Trophoblast cell (in vitro differentiated cells and primary cell): ENCODE measurements around the gene LYL1.

Experiments
- DNase-seq, 2 donors: peaks; one replicate each; pipeline ENCODE4 v3.0.0-alpha.2; 2016
- H2AFZ ChIP-seq: 2 replicates; pipeline ENCODE4 v1.6.1; 2013; ENCODE audit warnings: low read length, moderate library complexity, mild to moderate bottlenecking; ENCODE audit not compliant: insufficient read depth, poor library complexity
- H2AK5ac ChIP-seq: 2 replicates; pipeline ENCODE4 v1.6.1; 2013; ENCODE audit warnings: mild to moderate bottlenecking, low read length
- H2BK120ac ChIP-seq: 2 replicates; pipeline ENCODE4 v1.6.1; 2013; ENCODE audit warnings: low read length, mild to moderate bottlenecking, moderate library complexity; ENCODE audit not compliant: insufficient read depth, poor library complexity
- H2BK12ac ChIP-seq: 2 replicates; pipeline ENCODE4 v1.6.1; 2013; ENCODE audit warnings: mild to moderate bottlenecking, low read length, moderate library complexity
- H2BK5ac ChIP-seq: 2 replicates; pipeline ENCODE4 v1.6.1; 2013; ENCODE audit warnings: low read length, low read depth, moderate library complexity, mild to moderate bottlenecking; ENCODE audit not compliant: poor library complexity
- H3K14ac ChIP-seq: 2 replicates; pipeline ENCODE4 v1.6.1; 2013; ENCODE audit warnings: mild to moderate bottlenecking, low read length
- H3K18ac ChIP-seq: 2 replicates; pipeline ENCODE4 v1.6.1; 2013; ENCODE audit warnings: mild to moderate bottlenecking, low read length
- H3K23ac ChIP-seq: 2 replicates; pipeline ENCODE4 v1.6.1; 2013; ENCODE audit warnings: low read length
- H3K27ac ChIP-seq: 2 replicates; pipeline ENCODE4 v1.5.1; 2013; ENCODE audit warnings: low read depth, mild to moderate bottlenecking, inconsistent platforms, low read length, moderate library complexity
- H3K27me3 ChIP-seq: 2 replicates; pipeline ENCODE4 v1.6.1; 2013; ENCODE audit warnings: inconsistent platforms, mild to moderate bottlenecking, low read length, moderate library complexity; ENCODE audit not compliant: insufficient read depth
- H3K36me3 ChIP-seq, 2 experiments: 1 replicate in 1 of 2; 2 replicates in 1 of 2; pipeline ENCODE4 v1.6.1; 2013; ENCODE audit warnings: low read length in 2 of 2, mild to moderate bottlenecking in 2 of 2, moderate library complexity in 1 of 2; ENCODE audit not compliant: insufficient read depth in 2 of 2, control insufficient read depth in 1 of 2
- H3K4ac ChIP-seq: 2 replicates; pipeline ENCODE4 v1.6.1; 2013; ENCODE audit warnings: low read depth, mild to moderate bottlenecking, low read length, moderate library complexity
- H3K4me1 ChIP-seq, 2 experiments: 1 replicate in 1 of 2; 2 replicates in 1 of 2; pipeline ENCODE4 v1.6.1; 2013; ENCODE audit warnings: low read length in 2 of 2, mild to moderate bottlenecking in 2 of 2, moderate library complexity in 1 of 2; ENCODE audit not compliant: insufficient read depth in 2 of 2, control insufficient read depth in 1 of 2
- H3K4me2 ChIP-seq: 2 replicates; pipeline ENCODE4 v1.6.1; 2013; ENCODE audit warnings: inconsistent platforms, mild to moderate bottlenecking, low read length, moderate library complexity
- H3K4me3 ChIP-seq: 2 replicates; pipeline ENCODE4 v1.5.1; 2013; ENCODE audit warnings: mild to moderate bottlenecking, low read depth, low read length, inconsistent platforms
- H3K79me1 ChIP-seq: one replicate; pipeline ENCODE4 v1.6.1; 2013; ENCODE audit warnings: low read length
- H3K79me2 ChIP-seq: 2 replicates; pipeline ENCODE4 v1.6.1; 2013; ENCODE audit warnings: low read length, mild to moderate bottlenecking; ENCODE audit not compliant: control insufficient read depth, insufficient read depth, poor library complexity
- H3K9ac ChIP-seq: 2 replicates; pipeline ENCODE4 v1.6.1; 2013; ENCODE audit warnings: mild to moderate bottlenecking, low read length
- H3K9me3 ChIP-seq: 2 replicates; pipeline ENCODE4 v1.6.1; 2013; ENCODE audit warnings: low read depth, mild to moderate bottlenecking, control low read depth, inconsistent platforms, low read length; ENCODE audit not compliant: insufficient read depth
- H4K12ac ChIP-seq: 2 replicates; pipeline ENCODE4 v1.6.1; 2013; ENCODE audit warnings: low read depth, mild to moderate bottlenecking, low read length, moderate library complexity
- H4K8ac ChIP-seq: 2 replicates; pipeline ENCODE4 v1.6.1; 2013; ENCODE audit warnings: low read depth, mild to moderate bottlenecking, low read length, moderate library complexity
- H4K91ac ChIP-seq: one replicate; pipeline ENCODE4 v1.6.1; 2013; ENCODE audit warnings: low read depth, mild to moderate bottlenecking, low read length, moderate library complexity
- WGBS: extraction: QIAGEN DNeasy Blood & Tissue Kit; methylation state at CpG from one replicate; pipeline ENCODE4 v1.1.7; 2013; ENCODE audit warnings: missing lambda C conversion rate; ENCODE audit not compliant: insufficient read length, insufficient coverage; ENCODE audit errors: extremely low coverage; 5-methylcytosine and 5-hydroxymethylcytosine counted together

The LYL1 gene

GRCh38 chr19:13112555-13112954 is 9.9 kb upstream of the LYL1 start:
- no peak overlapping the region for H4K91ac ChIP-seq
- H3K4me3 ChIP-seq = no peak overlapping the region
- no peak for DNase-seq
- no peak overlapping the region for H4K8ac ChIP-seq
- no peak overlapping the region for H2BK5ac ChIP-seq
- no peak overlapping the region for H3K23ac ChIP-seq
- H3K9me3 ChIP-seq = no peaks in the 10 kb centered on the region
- H3K79me1 ChIP-seq = peaks cover 4% of the 10 kb centered on the region
- H3K27ac ChIP-seq = no peak overlapping the region
- no peak overlapping the region for H4K12ac ChIP-seq
- H3K18ac ChIP-seq = no peak overlapping the region
- no peaks in the 10 kb centered on the region for H3K79me2 ChIP-seq
- peaks cover 22 to 24% of the 10 kb centered on the region in 2 experiments for H3K36me3 ChIP-seq
- H2BK12ac ChIP-seq = no peak overlapping the region
- H3K14ac ChIP-seq = no peak overlapping the region
- H3K4me2 ChIP-seq = no peak overlapping the region
- H2AFZ ChIP-seq = no peak overlapping the region
- peaks cover 6 to 8% of the 10 kb centered on the region in 2 experiments for H3K4me1 ChIP-seq
- H3K27me3 ChIP-seq = no peaks in the 10 kb centered on the region
- WGBS = no CpG with 5 or more reads among the region's 10 CpGs
- H2BK120ac ChIP-seq = no peak overlapping the region
- no peak overlapping the region for H2AK5ac ChIP-seq
- no peak overlapping the region for H3K9ac ChIP-seq
- no peak overlapping the region for H3K4ac ChIP-seq

GRCh38 chr19:13110099-13110610 is 7.5 kb upstream of the LYL1 start:
- WGBS = no CpG with 5 or more reads among the region's 15 CpGs
- no peak overlapping the region for H2BK120ac ChIP-seq
- no peak overlapping the region for H3K9ac ChIP-seq
- H2AFZ ChIP-seq = no peak overlapping the region
- peaks cover 27 to 29% of the 10 kb centered on the region in 2 experiments for H3K36me3 ChIP-seq
- no peaks in the 10 kb centered on the region for H3K79me1 ChIP-seq
- no peaks in the 10 kb centered on the region for H3K79me2 ChIP-seq
- no peak overlapping the region for H3K4ac ChIP-seq
- no peak overlapping the region for H3K18ac ChIP-seq
- no peak overlapping the region for H2BK12ac ChIP-seq
- H3K9me3 ChIP-seq = no peaks in the 10 kb centered on the region
- no peak overlapping the region for H3K27ac ChIP-seq
- no peak for DNase-seq
- H3K23ac ChIP-seq = no peak overlapping the region
- no peak overlapping the region for H3K14ac ChIP-seq
- H3K4me1 ChIP-seq = no peaks in the 10 kb centered on the region
- no peak overlapping the region for H2BK5ac ChIP-seq
- H3K4me2 ChIP-seq = no peak overlapping the region
- no peak overlapping the region for H4K8ac ChIP-seq
- H3K4me3 ChIP-seq = no peak overlapping the region
- H4K91ac ChIP-seq = no peak overlapping the region
- H4K12ac ChIP-seq = no peak overlapping the region
- no peaks in the 10 kb centered on the region for H3K27me3 ChIP-seq
- H2AK5ac ChIP-seq = no peak overlapping the region

- Histone ChIP-seq H4K91ac (no peak overlapping the region), H3K9ac (no peak overlapping the region), H2BK12ac (no peak overlapping the region), H3K4me2 (no peak overlapping the region), H4K8ac (no peak overlapping the region), H3K36me3 (peaks cover 24 to 29% of the 10 kb centered on the region in 2 experiments), H3K9me3 (no peaks in the 10 kb centered on the region), H3K27ac (no peak overlapping the region), H3K23ac (no peak overlapping the region), H3K79me1 (no peaks in the 10 kb centered on the region), H3K4me1 (no peaks in the 10 kb centered on the region), H3K27me3 (no peaks in the 10 kb centered on the region), H2BK5ac (no peak overlapping the region), H4K12ac (no peak overlapping the region), H3K14ac (no peak overlapping the region), H3K4ac (no peak overlapping the region), H3K4me3 (no peak overlapping the region), H2AK5ac (no peak overlapping the region), H3K18ac (no peak overlapping the region), H2BK120ac (no peak overlapping the region), H3K79me2 (no peaks in the 10 kb centered on the region), H2AFZ (no peak overlapping the region)
- no CpG with 5 or more reads among the region's 30 CpGs for WGBS
- DNase-seq = no peak
Observed at GRCh38 chr19:13109361-13110098, 6.9 kb upstream of the LYL1 start.

GRCh38 chr19:13104848-13105711 is 2.4 kb upstream of the LYL1 start:
- Histone ChIP-seq H3K4me1 (peaks cover 6 to 7% of the 10 kb centered on the region in 2 experiments), H3K14ac (no peak overlapping the region), H3K79me2 (no peaks in the 10 kb centered on the region), H2AK5ac (no peak overlapping the region), H4K12ac (no peak overlapping the region), H3K36me3 (peaks cover 16 to 18% of the 10 kb centered on the region in 2 experiments), H2BK120ac (no peak overlapping the region), H3K79me1 (peaks cover 5% of the 10 kb centered on the region), H2AFZ (no peak overlapping the region), H2BK5ac (no peak overlapping the region), H3K18ac (no peak overlapping the region), H4K8ac (no peak overlapping the region), H4K91ac (no peak overlapping the region), H3K9ac (no peak overlapping the region), H3K27me3 (peaks cover 6% of the 10 kb centered on the region), H3K4me2 (no peak overlapping the region), H3K9me3 (peaks cover 2% of the 10 kb centered on the region), H2BK12ac (no peak overlapping the region), H3K27ac (no peak overlapping the region), H3K4ac (no peak overlapping the region), H3K23ac (no peak overlapping the region), H3K4me3 (no peak overlapping the region)
- no peak for DNase-seq
- no CpG with 5 or more reads among the region's 29 CpGs for WGBS
